Kidney (tissue), 14 donors: ENCODE data around the gene LSAMP. TPM values are rescaled to one million over a fixed set of nuclear protein-coding genes. Genes with fewer than 3 reads are reported as not detected.
"Not testable (repeated sequence)": the region's sequence is repeated elsewhere in the genome, so short reads cannot be mapped to it uniquely, and the experiment has no call there.

Experiments
- DNase-seq, 5 donors: peaks; one replicate each; pipeline ENCODE4 v3.0.0-alpha.2; 2013 to 2020
- FAIRE-seq: peaks from 2 replicates; lab custom pipeline; 2012; peaks lifted over from hg19 to GRCh38; lab: Jason Lieb, UNC
- H3K27ac ChIP-seq, 2 donors: one replicate each; pipeline ENCODE4 v1.7.0; 2013; ENCODE audit warnings: low read depth in 2 of 2, low read length in 2 of 2, inconsistent platforms in 1 of 2
- H3K27me3 ChIP-seq: one replicate; pipeline ENCODE4 v1.7.1; 2013; ENCODE audit warnings: low read length, inconsistent platforms; ENCODE audit not compliant: control insufficient read depth, insufficient read depth
- H3K36me3 ChIP-seq, 3 donors: one replicate each; pipeline versions ENCODE4 v1.7.0 to v1.7.1; 2013; ENCODE audit warnings: low read length in 3 of 3, control low read depth in 1 of 3, inconsistent platforms in 1 of 3; ENCODE audit not compliant: insufficient read depth in 3 of 3, control insufficient read depth in 2 of 3
- H3K4me1 ChIP-seq, 3 donors: one replicate each; pipeline versions ENCODE4 v1.7.0 to v1.7.1; 2013; ENCODE audit warnings: low read length in 3 of 3, inconsistent platforms in 1 of 3, low read depth in 1 of 3; ENCODE audit not compliant: control insufficient read depth in 2 of 3, insufficient read depth in 2 of 3
- H3K4me3 ChIP-seq, 3 donors: one replicate each; pipeline versions ENCODE4 v1.7.0 to v1.8.1; 2013; ENCODE audit warnings: low read length in 3 of 3, control low read depth in 1 of 3, inconsistent platforms in 1 of 3
- H3K9ac ChIP-seq, 3 donors: one replicate each; pipeline versions ENCODE4 v1.7.0 to v1.7.1; 2013; ENCODE audit warnings: low read length in 3 of 3, control low read depth in 1 of 3, inconsistent platforms in 1 of 3
- H3K9me3 ChIP-seq, 3 donors: one replicate each; pipeline versions ENCODE4 v1.7.0 to v1.7.1; 2013; ENCODE audit warnings: low read length in 3 of 3, control low read depth in 1 of 3, inconsistent platforms in 1 of 3; ENCODE audit not compliant: control insufficient read depth in 2 of 3, insufficient read depth in 1 of 3
- CTCF ChIP-seq: IDR thresholded peaks from 3 replicates; pipeline ENCODE4 v1.5.1; 2012; ENCODE audit warnings: mild to moderate bottlenecking, moderate library complexity, borderline replicate concordance; ENCODE audit not compliant: insufficient read depth; ENCODE audit errors: extremely low read depth
- intact Hi-C: fragments of 100-400 bp; cut with DNase I; formaldehyde crosslinking; loops from one replicate; pipeline ENCODE4 v1.11.1; 2022
- polyA plus RNA-seq: library from polyadenylated mRNA; stranded (reverse); fragments of 350-450 nt; fragmentation: Illumina TruSeq; extraction: RNeasy Lipid Tissue Mini Kit (QIAGEN cat#74804); gene quantifications from one replicate; pipeline ENCODE4 v1.2.3, GENCODE V29; 2014; ENCODE audit warnings: low read depth, low replicate concordance; ENCODE audit not compliant: insufficient read depth
- total RNA-seq: library from RNA; stranded (reverse); fragmentation: NEBNext Ultra II Directional; extraction: Animal tissue kit (Norgen Biotek cat#: 25700); gene quantifications from one replicate; pipeline ENCODE4 v1.2.1, GENCODE V29; 2021
- donor health status: control.
- donor health status: control.
- donor health status: control.
- donor health status: control.
- donor health status: control.
- donor health status: DM: yes; HTN: yes; CAD: no.
- donor health status: Normal renal cell carcinoma (clear cell type).

The LSAMP gene
- total and polyA plus RNA-seq, 2 donors from 2014 or later = 1.4 to 3.5 TPM

- FAIRE-seq = no peak
- H3K4me1 ChIP-seq = no peaks in the 10 kb centered on the region
- intact Hi-C loops = no loop called here
Observed at GRCh38 chr3:115761927-115762305, 683.4 kb downstream of the LSAMP start.

GRCh38 chr3:115760716-115761115 lies 684.6 kb downstream of the LSAMP start:
- intact Hi-C loops = no loop called here
- H3K4me3 ChIP-seq = no peak overlapping the region
- H3K27me3 ChIP-seq = no peaks in the 10 kb centered on the region
- no peak for TF ChIP-seq CTCF
- H3K36me3 ChIP-seq = no peaks in the 10 kb centered on the region
- no peaks in the 10 kb centered on the region for H3K9me3 ChIP-seq
- no peak overlapping the region for H3K27ac ChIP-seq
- H3K9ac ChIP-seq = no peak overlapping the region
- no peaks in the 10 kb centered on the region for H3K4me1 ChIP-seq
- peak in 1 of 5 donors; percentile 38 for DNase-seq
- FAIRE-seq = no peak

More at GRCh38 chr3:115761927-115762305, 683.4 kb downstream of the LSAMP start:
- DNase-seq = no peak
- Histone ChIP-seq H3K4me3 (no peak overlapping the region), H3K36me3 (no peaks in the 10 kb centered on the region), H3K27me3 (no peaks in the 10 kb centered on the region), H3K9me3 (no peaks in the 10 kb centered on the region), H3K27ac (no peak overlapping the region), H3K9ac (no peak overlapping the region)
- no peak for TF ChIP-seq CTCF

- Histone ChIP-seq H3K4me1 (no peaks in the 10 kb centered on the region), H3K9ac (no peak overlapping the region), H3K36me3 (no peaks in the 10 kb centered on the region), H3K27me3 (no peaks in the 10 kb centered on the region), H3K9me3 (no peaks in the 10 kb centered on the region), H3K27ac (no peak overlapping the region), H3K4me3 (no peak overlapping the region)
- no peak for TF ChIP-seq CTCF
- FAIRE-seq = no peak
- DNase-seq = no peak
- intact Hi-C loops = no loop called here
Observed at GRCh38 chr3:115758076-115758763, 687.1 kb downstream of the LSAMP start.

GRCh38 chr3:115752978-115753377 lies 692.3 kb downstream of the LSAMP start:
- DNase-seq, FAIRE-seq, H3K9me3 ChIP-seq, H3K4me3 ChIP-seq, H3K9ac ChIP-seq, H3K27ac ChIP-seq, H3K4me1 ChIP-seq, H3K36me3 ChIP-seq, intact Hi-C loops, H3K27me3 ChIP-seq: not testable (repeated sequence)
